ENCODE data around the gene ZCCHC4. TPM values are rescaled to one million over a fixed set of nuclear protein-coding genes. Genes with fewer than 3 reads are reported as not detected.

The ZCCHC4 gene
- total RNA-seq, 1 donor from 2014 or later, result 11.2 TPM

GRCh38 chr4:25346913-25347312 is 34.3 kb downstream of the ZCCHC4 start:
- no peaks in the 10 kb centered on the region for H3K27me3 Mint-ChIP-seq
- H3K27ac Mint-ChIP-seq, result no peak overlapping the region
- H3K9me3 Mint-ChIP-seq, result no peaks in the 10 kb centered on the region
- H3K36me3 Mint-ChIP-seq, result peaks cover 8% of the 10 kb centered on the region
- H3K4me1 Mint-ChIP-seq (ENCODE audit: unreplicated experiment), result peaks cover 16% of the 10 kb centered on the region
- no peak for DNase-seq (ENCODE audit: extremely low spot score, unreplicated experiment)
- TF ChIP-seq CTCF (conservative IDR thresholded peaks at IDR 0.05), result no peak
- no peak overlapping the region for H3K4me3 Mint-ChIP-seq

- peaks cover 8% of the 10 kb centered on the region for H3K36me3 Mint-ChIP-seq
- no peak for DNase-seq (ENCODE audit: extremely low spot score, unreplicated experiment)
- no peak overlapping the region for H3K27ac Mint-ChIP-seq
- no peaks in the 10 kb centered on the region for H3K9me3 Mint-ChIP-seq
- H3K4me1 Mint-ChIP-seq (ENCODE audit: unreplicated experiment), result peaks cover 16% of the 10 kb centered on the region
- no peaks in the 10 kb centered on the region for H3K27me3 Mint-ChIP-seq
- H3K4me3 Mint-ChIP-seq, result no peak overlapping the region
- TF ChIP-seq CTCF (conservative IDR thresholded peaks at IDR 0.05), result no peak
Measured at GRCh38 chr4:25347473-25347872, 34.9 kb downstream of the ZCCHC4 start.

GRCh38 chr4:25347971-25348370 is 35.4 kb downstream of the ZCCHC4 start:
- Mint-ChIP-seq H3K27me3 (no peaks in the 10 kb centered on the region), H3K36me3 (peaks cover 8% of the 10 kb centered on the region), H3K27ac (no peak overlapping the region), H3K4me3 (no peak overlapping the region), H3K4me1 (ENCODE audit: unreplicated experiment) (peaks cover 16% of the 10 kb centered on the region), H3K9me3 (no peaks in the 10 kb centered on the region)
- TF ChIP-seq CTCF (conservative IDR thresholded peaks at IDR 0.05), result no peak
- DNase-seq (ENCODE audit: extremely low spot score, unreplicated experiment), result no peak

DNA sequence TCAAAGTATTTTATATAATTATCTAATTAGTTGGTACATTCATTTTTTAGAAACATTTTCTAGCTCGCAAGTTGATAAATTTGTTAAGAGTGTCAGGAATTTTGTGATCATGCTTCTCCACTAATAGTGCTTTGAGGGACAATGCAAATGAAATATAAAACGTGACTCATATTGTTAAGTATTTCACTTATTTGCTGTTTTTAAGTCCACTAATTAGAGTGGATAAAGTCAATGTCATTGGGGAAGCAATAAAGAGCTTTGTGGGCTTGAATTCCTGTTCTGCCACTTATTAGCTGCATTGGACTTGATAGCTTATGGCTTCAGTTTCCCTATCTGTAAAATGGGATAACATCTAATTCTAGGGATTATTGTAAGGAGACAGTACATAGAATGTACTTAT is 38.0 kb downstream of the ZCCHC4 start:
- no peaks in the 10 kb centered on the region for H3K27me3 Mint-ChIP-seq
- no peak overlapping the region for H3K4me3 Mint-ChIP-seq
- peaks cover 3% of the 10 kb centered on the region for H3K36me3 Mint-ChIP-seq
- no peak overlapping the region for H3K27ac Mint-ChIP-seq
- no peak for TF ChIP-seq CTCF (conservative IDR thresholded peaks at IDR 0.05)
- H3K4me1 Mint-ChIP-seq (ENCODE audit: unreplicated experiment), result peaks cover 15% of the 10 kb centered on the region
- no peaks in the 10 kb centered on the region for H3K9me3 Mint-ChIP-seq
- no peak for DNase-seq (ENCODE audit: extremely low spot score, unreplicated experiment)

GRCh38 chr4:25351777-25352416 is 39.3 kb downstream of the ZCCHC4 start:
- TF ChIP-seq CTCF (conservative IDR thresholded peaks at IDR 0.05), result no peak
- Mint-ChIP-seq H3K36me3 (no peaks in the 10 kb centered on the region), H3K27me3 (no peaks in the 10 kb centered on the region), H3K9me3 (no peaks in the 10 kb centered on the region), H3K4me1 (ENCODE audit: unreplicated experiment) (peaks cover 5% of the 10 kb centered on the region), H3K27ac (no peak overlapping the region), H3K4me3 (no peak overlapping the region)
- DNase-seq (ENCODE audit: extremely low spot score, unreplicated experiment), result no peak

DNA sequence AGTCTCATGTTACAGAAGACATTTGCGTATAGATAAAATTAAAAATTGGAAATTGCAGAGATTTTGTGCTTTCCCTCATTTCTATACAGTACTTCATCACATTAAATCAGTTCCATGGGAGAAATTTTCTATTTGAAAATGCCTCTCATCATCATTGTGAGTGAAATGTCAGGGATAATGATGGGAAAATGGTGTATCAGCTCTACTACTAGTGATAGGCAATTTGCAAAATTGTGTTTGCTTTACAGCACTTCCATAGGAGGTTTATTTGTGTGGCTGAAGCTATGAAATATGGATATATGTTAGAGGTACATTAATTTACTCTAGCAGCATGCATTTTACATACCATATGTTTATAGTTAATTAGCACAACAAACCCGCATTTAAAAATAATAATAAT is 43.5 kb downstream of the ZCCHC4 start:
- H3K4me3 Mint-ChIP-seq, result no peak overlapping the region
- no peak for TF ChIP-seq CTCF (conservative IDR thresholded peaks at IDR 0.05)
- H3K27ac Mint-ChIP-seq, result no peak overlapping the region
- no peak for DNase-seq (ENCODE audit: extremely low spot score, unreplicated experiment)
- H3K27me3 Mint-ChIP-seq, result no peaks in the 10 kb centered on the region
- no peaks in the 10 kb centered on the region for H3K9me3 Mint-ChIP-seq
- H3K4me1 Mint-ChIP-seq (ENCODE audit: unreplicated experiment), result no peaks in the 10 kb centered on the region
- peaks cover 5% of the 10 kb centered on the region for H3K36me3 Mint-ChIP-seq

Data from type B pancreatic cell (in vitro differentiated cells).